ENCODE data around the gene PABPC1L.
A peak's percentile ranks its signal among the peaks of the same experiment; 100 is the strongest.

PABPC1L gene

GRCh38 chr20:44970243-44970757 is 60.4 kb downstream of the PABPC1L start:
- no peak for DNase-seq

GRCh38 chr20:44973053-44973452 is 63.2 kb downstream of the PABPC1L start:
- no peak for DNase-seq

GRCh38 chr20:44976698-44977097 is 66.8 kb downstream of the PABPC1L start:
- DNase-seq = no peak

- peak; percentile 21 for DNase-seq
Measured at GRCh38 chr20:44979090-44979621, 69.3 kb downstream of the PABPC1L start.

GRCh38 chr20:44981736-44982406 is 72.0 kb downstream of the PABPC1L start:
- no peak for DNase-seq

- DNase-seq = no peak
Measured at GRCh38 chr20:44983093-44983674, 73.3 kb downstream of the PABPC1L start.

GRCh38 chr20:44988631-44989171 is 78.8 kb downstream of the PABPC1L start:
- no peak for DNase-seq
